Subcutaneous adipose tissue (tissue), 4 donors: ENCODE data around the gene SLC5A2. TPM values are rescaled to one million over a fixed set of nuclear protein-coding genes. Genes with fewer than 3 reads are reported as not detected.

Experiments
- total RNA-seq, 4 donors: library from RNA; depleted of rRNA; stranded (reverse); fragments of >200 nt; gene quantifications; one replicate each; pipeline ENCODE4 v1.1.0, GENCODE V29; 2016
- TF ChIP-seq, protein P1 (sequence below): fragments of 450-650 bp; IDR thresholded peaks from one replicate; pipeline ENCODE4 v1.5.1; 2016; ENCODE audit warnings: low read depth, mild to moderate bottlenecking, control low read depth, antibody characterized with exemption, moderate library complexity

The SLC5A2 gene
- total RNA-seq, 4 donors from 2014 or later: not detected

DNA sequence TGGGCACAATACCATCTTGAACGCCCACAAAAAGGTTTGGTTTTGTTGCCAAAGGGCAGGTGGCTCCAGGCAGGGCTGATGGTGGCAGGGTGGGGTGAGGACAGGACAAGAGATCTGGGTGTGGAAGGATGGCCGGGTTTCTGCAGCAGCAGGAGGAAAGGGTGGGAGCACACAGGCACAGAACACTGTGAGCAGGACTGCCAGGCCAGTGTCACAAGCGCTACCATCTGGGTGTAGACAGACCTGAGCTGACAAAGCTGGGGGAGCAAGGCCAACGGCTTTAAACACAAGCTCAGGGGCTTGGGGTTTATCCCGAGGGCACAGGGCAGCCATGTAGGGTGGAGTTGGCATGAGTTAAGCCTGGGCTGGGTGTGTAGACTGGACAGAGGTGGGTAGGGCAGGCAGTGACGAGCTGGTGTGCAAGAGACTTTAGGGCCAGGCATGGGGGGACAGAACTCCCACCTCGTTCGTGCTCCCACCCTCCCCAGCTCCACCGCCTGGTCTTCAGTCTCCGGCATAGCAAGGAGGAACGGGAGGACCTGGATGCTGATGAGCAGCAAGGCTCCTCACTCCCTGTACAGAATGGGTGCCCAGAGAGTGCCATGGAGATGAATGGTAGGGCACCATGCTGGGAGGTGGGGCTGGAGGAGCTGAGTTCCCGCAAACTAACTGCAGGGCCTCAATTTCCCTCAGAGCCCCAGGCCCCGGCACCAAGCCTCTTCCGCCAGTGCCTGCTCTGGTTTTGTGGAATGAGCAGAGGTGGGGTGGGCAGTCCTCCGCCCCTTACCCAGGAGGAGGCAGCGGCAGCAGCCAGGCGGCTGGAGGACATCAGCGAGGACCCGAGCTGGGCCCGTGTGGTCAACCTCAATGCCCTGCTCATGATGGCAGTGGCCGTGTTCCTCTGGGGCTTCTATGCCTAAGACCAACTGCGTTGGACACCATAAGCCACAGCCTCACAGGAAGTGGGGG, 7.0 kb downstream of the SLC5A2 start:
- TF ChIP-seq, protein P1, sequence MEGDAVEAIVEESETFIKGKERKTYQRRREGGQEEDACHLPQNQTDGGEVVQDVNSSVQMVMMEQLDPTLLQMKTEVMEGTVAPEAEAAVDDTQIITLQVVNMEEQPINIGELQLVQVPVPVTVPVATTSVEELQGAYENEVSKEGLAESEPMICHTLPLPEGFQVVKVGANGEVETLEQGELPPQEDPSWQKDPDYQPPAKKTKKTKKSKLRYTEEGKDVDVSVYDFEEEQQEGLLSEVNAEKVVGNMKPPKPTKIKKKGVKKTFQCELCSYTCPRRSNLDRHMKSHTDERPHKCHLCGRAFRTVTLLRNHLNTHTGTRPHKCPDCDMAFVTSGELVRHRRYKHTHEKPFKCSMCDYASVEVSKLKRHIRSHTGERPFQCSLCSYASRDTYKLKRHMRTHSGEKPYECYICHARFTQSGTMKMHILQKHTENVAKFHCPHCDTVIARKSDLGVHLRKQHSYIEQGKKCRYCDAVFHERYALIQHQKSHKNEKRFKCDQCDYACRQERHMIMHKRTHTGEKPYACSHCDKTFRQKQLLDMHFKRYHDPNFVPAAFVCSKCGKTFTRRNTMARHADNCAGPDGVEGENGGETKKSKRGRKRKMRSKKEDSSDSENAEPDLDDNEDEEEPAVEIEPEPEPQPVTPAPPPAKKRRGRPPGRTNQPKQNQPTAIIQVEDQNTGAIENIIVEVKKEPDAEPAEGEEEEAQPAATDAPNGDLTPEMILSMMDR: no peak

DNA sequence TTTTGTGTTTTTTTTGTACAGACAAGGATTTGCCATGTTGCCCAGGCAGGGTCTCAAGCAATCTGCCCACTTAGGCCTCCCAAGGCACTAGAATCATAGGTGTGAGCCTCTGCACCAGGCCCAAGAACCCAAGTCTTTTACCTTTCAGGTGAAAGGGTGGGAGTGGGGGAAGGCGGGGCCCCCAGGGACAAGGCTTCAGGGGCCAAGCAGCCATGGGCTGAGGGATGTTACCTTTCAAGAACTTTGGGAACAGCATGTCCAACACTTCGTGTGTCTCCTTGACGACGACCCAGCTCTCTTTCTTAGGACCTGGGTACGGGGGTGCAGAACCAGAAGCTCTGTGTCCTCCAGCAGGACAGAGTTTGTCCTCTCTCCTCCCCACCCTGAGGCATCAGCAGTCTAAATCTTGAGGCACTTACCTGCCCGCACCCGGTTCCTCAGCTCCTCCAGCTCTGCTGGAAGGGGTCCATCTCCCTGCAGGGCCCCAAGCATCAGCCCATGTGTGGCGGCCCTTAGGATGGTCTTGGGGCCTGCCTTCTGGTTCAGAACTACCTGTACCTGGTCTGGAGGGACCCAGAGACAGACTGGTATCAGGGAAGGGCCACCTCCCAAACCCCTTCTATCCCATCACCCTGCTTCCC, 9.0 kb downstream of the SLC5A2 start:
- TF ChIP-seq, protein P1: no peak

DNA sequence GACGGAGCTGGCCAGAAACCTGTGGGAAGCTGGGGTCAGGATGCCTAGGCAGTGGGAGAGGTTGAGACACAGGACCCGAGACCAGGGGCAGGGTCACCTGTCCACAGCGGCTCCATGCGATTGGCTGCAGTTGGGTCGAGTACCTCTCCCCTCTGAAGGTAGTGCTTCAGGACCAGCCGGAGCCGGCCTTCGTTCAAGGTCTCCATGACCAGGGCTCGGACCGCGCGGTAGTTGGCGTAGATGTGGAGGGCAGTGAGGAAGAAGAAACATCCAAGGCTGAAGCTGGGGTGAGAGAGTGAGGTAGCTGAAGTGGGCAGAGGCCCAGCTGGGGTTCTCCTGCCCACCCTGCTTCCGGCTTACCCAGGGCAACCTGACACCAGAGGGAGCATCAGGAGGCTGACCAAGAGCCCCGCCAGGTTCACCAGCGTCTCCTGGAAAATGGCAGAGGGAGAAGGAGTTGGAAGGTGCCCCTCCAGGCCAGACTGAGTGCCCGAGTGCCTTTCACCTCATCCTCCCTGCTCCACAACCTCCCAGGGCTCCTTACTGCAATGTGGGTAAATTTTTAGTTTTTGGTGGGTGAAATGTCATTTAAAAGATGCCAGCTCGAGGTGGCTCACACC, 10.7 kb downstream of the SLC5A2 start:
- TF ChIP-seq, protein P1: no peak

DNA sequence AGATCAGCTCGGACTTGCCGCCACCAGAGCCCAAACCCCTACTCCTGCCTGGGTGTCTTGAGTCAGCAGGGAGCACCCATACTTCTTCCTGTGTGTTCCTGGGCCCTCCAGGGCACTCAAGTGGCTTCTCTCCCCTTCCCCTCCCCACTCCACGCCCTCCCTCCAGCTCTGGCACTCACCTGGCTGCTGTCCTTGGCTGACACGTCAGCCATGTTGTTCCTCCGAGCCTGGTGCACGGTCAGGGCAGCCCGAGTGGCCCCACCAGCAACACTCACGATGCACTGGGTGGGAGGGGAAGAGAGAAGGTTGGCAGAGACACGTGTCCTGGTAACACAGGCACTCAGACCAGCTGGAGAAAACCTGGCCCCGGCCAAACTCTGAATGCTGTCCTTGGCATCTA, 13.7 kb downstream of the SLC5A2 start:
- TF ChIP-seq, protein P1: no peak

DNA sequence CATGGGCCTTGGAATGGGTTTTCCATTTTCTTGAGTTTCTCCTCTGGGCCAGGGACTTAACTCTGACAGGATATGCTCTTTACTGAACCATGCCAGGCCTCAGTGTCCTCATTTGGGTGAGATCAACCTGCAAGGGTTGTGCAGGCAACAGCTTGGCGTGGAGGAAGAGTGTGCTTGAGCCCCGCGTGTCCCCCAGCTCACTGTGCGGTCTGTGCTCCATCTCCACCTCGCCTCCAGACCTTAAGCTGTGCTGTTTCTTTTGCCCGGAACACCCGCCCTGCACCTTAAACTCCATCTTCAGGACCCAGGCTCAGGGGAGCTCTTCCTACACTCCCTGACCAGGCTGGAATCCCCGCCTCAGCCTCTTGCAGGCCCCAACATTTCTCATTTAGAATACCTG, 15.6 kb downstream of the SLC5A2 start:
- TF ChIP-seq, protein P1: no peak

DNA sequence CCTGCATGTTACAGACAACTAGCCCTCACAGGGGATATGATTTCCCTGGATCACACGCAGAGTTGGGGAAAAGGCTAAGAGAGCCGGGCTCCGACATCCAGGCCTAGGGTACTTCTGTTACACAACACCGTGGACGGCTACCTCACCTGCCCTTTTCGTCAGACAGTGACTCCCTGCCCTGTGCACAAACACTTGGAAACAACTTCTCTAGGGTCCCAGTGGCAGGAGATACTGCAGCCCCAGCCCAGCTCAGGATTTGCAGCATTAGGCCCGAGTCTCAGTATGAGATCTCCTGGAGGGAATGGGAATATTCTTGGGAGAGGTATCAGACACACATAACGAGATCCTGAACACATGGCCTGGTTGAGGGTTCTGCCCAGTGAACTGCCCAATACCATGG, 17.0 kb downstream of the SLC5A2 start:
- TF ChIP-seq, protein P1: no peak
